ENCODE results near the gene SBF2. TPM values are rescaled to one million over a fixed set of nuclear protein-coding genes. Genes with fewer than 3 reads are reported as not detected.

Gene SBF2
- total RNA-seq, 4 donors from 2014 or later, result 44.6 to 59.4 (median 53.4) TPM

DNA sequence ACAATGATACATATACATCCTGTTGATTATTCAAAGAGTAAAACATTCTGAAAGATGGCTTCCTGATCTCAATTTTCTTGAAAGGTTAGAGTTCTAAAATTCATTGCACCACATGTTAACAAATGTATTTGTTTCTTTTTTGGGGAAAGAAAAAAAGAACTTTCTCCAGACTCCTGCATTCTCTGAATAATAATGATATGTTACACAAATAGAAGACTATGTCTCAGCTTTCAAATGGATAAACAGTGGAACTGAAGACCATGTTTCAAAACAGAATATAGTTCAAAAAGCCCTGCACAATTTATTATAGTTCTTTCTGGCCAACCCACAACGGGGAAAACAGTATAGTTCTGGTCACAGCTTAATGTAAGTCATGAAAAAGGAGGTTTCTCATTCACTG is 277.0 kb downstream of the SBF2 start:
- no peak overlapping the region for H3K4me3 ChIP-seq
- DNase-seq (ENCODE audit: extremely low spot score), result no peak
- TF ChIP-seq POLR2AphosphoS5 (IDR thresholded peaks at IDR 0.05) (no peak), EP300 (IDR thresholded peaks at IDR 0.05) (no peak), POLR2A (IDR thresholded peaks at IDR 0.05; ENCODE audit: low read depth) (no peak), CTCF (IDR thresholded peaks at IDR 0.05) (no peak)
- no peak overlapping the region for H3K27ac ChIP-seq (replicated peaks in 1 of 4)
- H3K36me3 ChIP-seq, result peaks cover 0 to 13% (median 0%) of the 10 kb centered on the region in 4 donors
- no peaks in the 10 kb centered on the region for H3K27me3 ChIP-seq
- intact Hi-C loops (cut with DNase I), result no loop called here
- WGBS, result 63% methylated on average over 1 of the region's 1 CpG
- peaks cover 0 to 3% (median 0%) of the 10 kb centered on the region in 4 donors for H3K4me1 ChIP-seq
- H3K9me3 ChIP-seq, result no peaks in the 10 kb centered on the region

- Histone ChIP-seq H3K36me3 (peaks cover 0 to 13% (median 0%) of the 10 kb centered on the region in 4 donors), H3K27me3 (no peaks in the 10 kb centered on the region), H3K9me3 (peaks cover 0 to 4% (median 0%) of the 10 kb centered on the region in 4 donors), H3K4me3 (no peak overlapping the region), H3K4me1 (no peaks in the 10 kb centered on the region), H3K27ac (replicated peaks in 1 of 4) (no peak overlapping the region)
- 98% methylated on average over 3 of the region's 3 CpGs for WGBS
- TF ChIP-seq EP300 (IDR thresholded peaks at IDR 0.05) (no peak), CTCF (IDR thresholded peaks at IDR 0.05) (no peak), POLR2A (IDR thresholded peaks at IDR 0.05; ENCODE audit: low read depth) (no peak), POLR2AphosphoS5 (IDR thresholded peaks at IDR 0.05) (no peak)
- intact Hi-C loops (cut with DNase I), result no loop called here
- no peak for DNase-seq (ENCODE audit: extremely low spot score)
Measured at GRCh38 chr11:10012068-10012467, 282.0 kb downstream of the SBF2 start.

GRCh38 chr11:10005955-10006525 is 288.0 kb downstream of the SBF2 start:
- no peak overlapping the region for H3K27ac ChIP-seq (replicated peaks in 1 of 4)
- WGBS, result 92% methylated on average over 5 of the region's 5 CpGs
- no peak overlapping the region for H3K4me3 ChIP-seq
- TF ChIP-seq CTCF (IDR thresholded peaks at IDR 0.05) (no peak), POLR2A (IDR thresholded peaks at IDR 0.05; ENCODE audit: low read depth) (no peak), EP300 (IDR thresholded peaks at IDR 0.05) (no peak), POLR2AphosphoS5 (IDR thresholded peaks at IDR 0.05) (no peak)
- H3K36me3 ChIP-seq, result no peaks in the 10 kb centered on the region
- DNase-seq (ENCODE audit: extremely low spot score), result no peak
- H3K9me3 ChIP-seq, result peaks cover 0 to under 1% (median 0%) of the 10 kb centered on the region in 4 donors
- intact Hi-C loops (cut with DNase I), result no loop called here
- H3K27me3 ChIP-seq, result no peaks in the 10 kb centered on the region
- H3K4me1 ChIP-seq, result peaks cover 0 to 13% (median 0%) of the 10 kb centered on the region in 4 donors

DNA sequence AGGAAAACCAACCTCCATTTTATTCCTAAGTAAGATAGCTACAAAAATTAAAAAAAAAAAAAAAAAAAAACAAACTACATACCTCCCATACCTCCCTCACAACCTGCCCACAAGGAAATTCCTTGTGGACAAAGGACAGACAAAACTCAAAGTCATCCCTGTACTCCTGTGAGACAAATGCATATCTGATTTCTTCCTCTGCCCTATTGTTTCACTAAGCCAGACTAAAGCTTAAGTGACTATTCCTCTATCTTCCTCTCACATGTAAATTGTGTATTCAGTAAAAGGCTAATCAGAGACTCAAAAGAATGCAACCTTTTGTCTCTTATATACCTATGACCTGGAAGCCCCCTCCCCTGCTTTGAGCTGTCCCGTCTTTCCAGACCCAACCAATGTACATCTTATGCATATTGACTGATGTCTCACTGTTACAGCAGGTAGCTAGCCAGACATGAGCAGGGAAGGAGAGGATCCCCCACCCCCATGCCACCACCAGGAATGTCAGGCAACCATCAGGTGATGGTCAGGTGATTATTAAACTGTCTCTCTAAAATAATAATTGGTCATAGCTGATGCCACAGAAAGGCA is 289.4 kb downstream of the SBF2 start:
- WGBS, result 100% methylated on average over 1 of the region's 1 CpG
- TF ChIP-seq EP300 (IDR thresholded peaks at IDR 0.05), result no peak
- DNase-seq (ENCODE audit: extremely low spot score), result no peak
- peaks cover 0 to 13% (median 0%) of the 10 kb centered on the region in 4 donors for H3K4me1 ChIP-seq
- no peaks in the 10 kb centered on the region for H3K9me3 ChIP-seq
- H3K36me3 ChIP-seq, result peaks cover 0 to 7% (median 0%) of the 10 kb centered on the region in 4 donors
- no peak overlapping the region for H3K4me3 ChIP-seq
- no peak overlapping the region for H3K27ac ChIP-seq (replicated peaks in 1 of 4)
- intact Hi-C loops (cut with DNase I), result no loop called here
- H3K27me3 ChIP-seq, result no peaks in the 10 kb centered on the region

- Histone ChIP-seq H3K9me3 (no peaks in the 10 kb centered on the region), H3K36me3 (peaks cover 0 to 18% (median 8%) of the 10 kb centered on the region in 4 donors), H3K4me1 (peaks cover 0 to 13% (median 0%) of the 10 kb centered on the region in 4 donors), H3K27me3 (no peaks in the 10 kb centered on the region), H3K4me3 (no peak overlapping the region), H3K27ac (replicated peaks in 1 of 4) (no peak overlapping the region)
- intact Hi-C loops (cut with DNase I), result no loop called here
- DNase-seq (ENCODE audit: extremely low spot score), result no peak
- TF ChIP-seq EP300 (IDR thresholded peaks at IDR 0.05) (no peak), POLR2AphosphoS5 (IDR thresholded peaks at IDR 0.05) (no peak), CTCF (IDR thresholded peaks at IDR 0.05) (no peak)
- whole genome bisulfite sequencing, result 86% methylated on average over 1 of the region's 1 CpG
Measured at GRCh38 chr11:10002221-10002620, 291.8 kb downstream of the SBF2 start.
